ENCODE data around the gene RC3H2. TPM values are rescaled to one million over a fixed set of nuclear protein-coding genes. Genes with fewer than 3 reads are reported as not detected.

RC3H2 gene
- total and polyA plus RNA-seq, 4 donors, result 5.9 to 26.4 (median 16.9) TPM

- TF ChIP-seq TAF1 (conservative IDR thresholded peaks at IDR 0.05) (no peak), EGR1 (IDR thresholded peaks at IDR 0.05; ENCODE audit: low read depth in 2 of 2) (no peak), MAX (IDR thresholded peaks at IDR 0.05) (no peak), HNF4A (conservative IDR thresholded peaks at IDR 0.05) (no peak), FOXA1 (IDR thresholded peaks at IDR 0.05) (no peak), CTCF (IDR thresholded peaks at IDR 0.05; ENCODE audit: low read depth, low read length, missing input control) (no peak), YY1 (IDR thresholded peaks at IDR 0.05) (no peak)
- no peak overlapping the region for H3K9ac ChIP-seq (ENCODE audit: low read depth in 1 of 2, low read length in 2 of 2)
- peaks cover 0 to 7% (median 0%) of the 10 kb centered on the region in 4 donors for H3K36me3 ChIP-seq (ENCODE audit: control insufficient read depth in 4 of 4, insufficient read depth in 3 of 4, low read depth in 1 of 4, low read length in 3 of 4)
- no peaks in the 10 kb centered on the region for H3K27me3 ChIP-seq (ENCODE audit: control insufficient read depth in 4 of 4, insufficient read depth in 4 of 4, low read length in 3 of 4)
- no peak for DNase-seq (ENCODE audit: low spot score)
- no peak overlapping the region for H3K27ac ChIP-seq (ENCODE audit: low read depth in 1 of 2, low read length in 2 of 2)
- H3K4me3 ChIP-seq (ENCODE audit: low read depth in 1 of 3, low read length in 3 of 3), result no peak overlapping the region
- no peaks in the 10 kb centered on the region for H3K9me3 ChIP-seq (ENCODE audit: control insufficient read depth in 4 of 4, low read length in 3 of 4)
- 88% methylated on average over 4 of the region's 4 CpGs for WGBS
- peaks cover 2 to 33% (median 11%) of the 10 kb centered on the region in 4 donors for H3K4me1 ChIP-seq (ENCODE audit: control insufficient read depth in 4 of 4, insufficient read depth in 4 of 4, low read length in 3 of 4)
These were observed 40.1 kb upstream of the RC3H2 start for GRCh38 chr9:122944960-122945888.

GRCh38 chr9:122941582-122942234, 36.5 kb upstream of the RC3H2 start:
- 6% methylated on average over 17 of the region's 17 CpGs for WGBS
- Histone ChIP-seq H3K4me3 (ENCODE audit: low read depth in 1 of 3, low read length in 3 of 3) (peak overlapping the region; percentile 90 to 98 (median 93)), H3K27ac (ENCODE audit: low read depth in 1 of 2, low read length in 2 of 2) (peak overlapping the region; percentile 74 to 84), H3K9me3 (ENCODE audit: control insufficient read depth in 4 of 4, low read length in 3 of 4) (no peaks in the 10 kb centered on the region), H3K27me3 (ENCODE audit: control insufficient read depth in 4 of 4, insufficient read depth in 4 of 4, low read length in 3 of 4) (no peaks in the 10 kb centered on the region), H3K9ac (ENCODE audit: low read depth in 1 of 2, low read length in 2 of 2) (peak overlapping the region; percentile 90 to 92), H3K36me3 (ENCODE audit: control insufficient read depth in 4 of 4, insufficient read depth in 3 of 4, low read depth in 1 of 4, low read length in 3 of 4) (peaks cover 0 to 17% (median 2%) of the 10 kb centered on the region in 4 donors), H3K4me1 (ENCODE audit: control insufficient read depth in 4 of 4, insufficient read depth in 4 of 4, low read length in 3 of 4) (peaks cover 0 to 26% (median 11%) of the 10 kb centered on the region in 4 donors)
- no peak for TF ChIP-seq NR2F2 (IDR thresholded peaks at IDR 0.05)
- no peak for TF ChIP-seq JUND (IDR thresholded peaks at IDR 0.05)
- no peak for TF ChIP-seq SP1 (IDR thresholded peaks at IDR 0.05)
- no peak for TF ChIP-seq RXRA (IDR thresholded peaks at IDR 0.05)
- no peak for TF ChIP-seq CTCF (IDR thresholded peaks at IDR 0.05; ENCODE audit: low read depth, low read length, missing input control)
- no peak for TF ChIP-seq RAD21 (IDR thresholded peaks at IDR 0.05)
- TF ChIP-seq EGR1 (IDR thresholded peaks at IDR 0.05; ENCODE audit: low read depth in 2 of 2), result peak in 1 of 2 donors; percentile 36
- TF ChIP-seq HNF4A (conservative IDR thresholded peaks at IDR 0.05), result peak in 1 of 2 donors; percentile 27
- peak; percentile 11 for TF ChIP-seq FOXA2 (IDR thresholded peaks at IDR 0.05)
- TF ChIP-seq MAX (IDR thresholded peaks at IDR 0.05), result no peak
- no peak for TF ChIP-seq GABPA (IDR thresholded peaks at IDR 0.05 in 1 of 2, conservative IDR thresholded peaks at IDR 0.05 in 1 of 2)
- TF ChIP-seq TAF1 (conservative IDR thresholded peaks at IDR 0.05), result no peak
- TF ChIP-seq YY1 (IDR thresholded peaks at IDR 0.05), result no peak
- no peak for TF ChIP-seq FOXA1 (IDR thresholded peaks at IDR 0.05)
- TF ChIP-seq ATF3 (IDR thresholded peaks at IDR 0.05), result no peak
- no peak for TF ChIP-seq HNF4G (IDR thresholded peaks at IDR 0.05)
- TF ChIP-seq REST (IDR thresholded peaks at IDR 0.05), result peak; percentile 98
- peak; percentile 25 for TF ChIP-seq ZBTB33 (IDR thresholded peaks at IDR 0.05)
- peak; percentile 39 for DNase-seq (ENCODE audit: low spot score)

Measured in liver (tissue), 9 donors.